GM21447 (cell line): ENCODE measurements around the gene ATOSA.
A peak's percentile ranks its signal among the peaks of the same experiment; 100 is the strongest.

Experiments
- ATAC-seq: cut with Tn5 transposase; IDR thresholded peaks from one replicate; pipeline ENCODE4 v1.9.1; 2021; ENCODE audit not compliant: unreplicated experiment

The ATOSA gene

GRCh38 chr15:52682781-52683180, 3.6 kb upstream of the ATOSA start:
- ATAC-seq = peak; percentile 15

- no peak for ATAC-seq
Observed at GRCh38 chr15:52682200-52682599, 3.0 kb upstream of the ATOSA start.

- ATAC-seq = no peak
Observed at GRCh38 chr15:52681441-52681840, 2.3 kb upstream of the ATOSA start.

- ATAC-seq = no peak
Observed at GRCh38 chr15:52680761-52681160, 1.6 kb upstream of the ATOSA start.

- no peak for ATAC-seq
Observed at GRCh38 chr15:52680041-52680391, 828 bp upstream of the ATOSA start.

GRCh38 chr15:52678468-52679231, 538 bp downstream of the ATOSA start:
- peak; percentile 19 for ATAC-seq

- ATAC-seq = peak; percentile 34
Observed at GRCh38 chr15:52677593-52678467, 1.4 kb downstream of the ATOSA start.

GRCh38 chr15:52674831-52675230, 4.4 kb downstream of the ATOSA start:
- ATAC-seq = no peak

GRCh38 chr15:52673734-52674133, 5.5 kb downstream of the ATOSA start:
- no peak for ATAC-seq

- ATAC-seq = no peak
Observed at GRCh38 chr15:52673312-52673711, 5.9 kb downstream of the ATOSA start.

GRCh38 chr15:52672661-52673060, 6.5 kb downstream of the ATOSA start:
- ATAC-seq = no peak

- no peak for ATAC-seq
Observed at GRCh38 chr15:52670087-52670486, 9.1 kb downstream of the ATOSA start.

GRCh38 chr15:52668133-52668532, 11.1 kb downstream of the ATOSA start:
- no peak for ATAC-seq

GRCh38 chr15:52667597-52667996, 11.6 kb downstream of the ATOSA start:
- peak; percentile 58 for ATAC-seq

- ATAC-seq = no peak
Observed at GRCh38 chr15:52663536-52664294, 15.5 kb downstream of the ATOSA start.

- no peak for ATAC-seq
Observed at GRCh38 chr15:52661909-52662308, 17.3 kb downstream of the ATOSA start.

GRCh38 chr15:52660192-52660591, 19.0 kb downstream of the ATOSA start:
- ATAC-seq = no peak

GRCh38 chr15:52658955-52659354, 20.2 kb downstream of the ATOSA start:
- ATAC-seq = peak; percentile 83

- no peak for ATAC-seq
Observed at GRCh38 chr15:52657338-52657737, 21.9 kb downstream of the ATOSA start.

GRCh38 chr15:52656412-52656811, 22.8 kb downstream of the ATOSA start:
- no peak for ATAC-seq

GRCh38 chr15:52653431-52653964, 25.7 kb downstream of the ATOSA start:
- ATAC-seq = no peak
